ENCODE data around the gene ENTHD1. TPM values are rescaled to one million over a fixed set of nuclear protein-coding genes. Genes with fewer than 3 reads are reported as not detected.

Gene ENTHD1
- total RNA-seq, 4 donors from 2014 or later: not detected

GRCh38 chr22:39750759-39751158, 142.8 kb downstream of the ENTHD1 start:
- no peak overlapping the region for H3K27ac ChIP-seq
- H3K4me3 ChIP-seq: no peak overlapping the region
- TF ChIP-seq CTCF (IDR thresholded peaks at IDR 0.05) (no peak), POLR2A (IDR thresholded peaks at IDR 0.05) (no peak)
- no peaks in the 10 kb centered on the region for H3K36me3 ChIP-seq
- no peaks in the 10 kb centered on the region for H3K4me1 ChIP-seq
- no peaks in the 10 kb centered on the region for H3K9me3 ChIP-seq
- no peak for DNase-seq
- H3K27me3 ChIP-seq: no peaks in the 10 kb centered on the region

- Histone ChIP-seq H3K9me3 (no peaks in the 10 kb centered on the region), H3K27ac (no peak overlapping the region), H3K36me3 (no peaks in the 10 kb centered on the region), H3K4me1 (no peaks in the 10 kb centered on the region), H3K4me3 (no peak overlapping the region), H3K27me3 (no peaks in the 10 kb centered on the region)
- DNase-seq: no peak
- TF ChIP-seq POLR2A (IDR thresholded peaks at IDR 0.05): no peak
- TF ChIP-seq CTCF (IDR thresholded peaks at IDR 0.05): no peak
Observed at GRCh38 chr22:39748877-39749276, 144.7 kb downstream of the ENTHD1 start.

- no peak for TF ChIP-seq CTCF (IDR thresholded peaks at IDR 0.05)
- no peak for TF ChIP-seq POLR2A (IDR thresholded peaks at IDR 0.05)
- Histone ChIP-seq H3K9me3 (no peaks in the 10 kb centered on the region), H3K27ac (no peak overlapping the region), H3K27me3 (no peaks in the 10 kb centered on the region), H3K4me3 (no peak overlapping the region), H3K4me1 (no peaks in the 10 kb centered on the region), H3K36me3 (no peaks in the 10 kb centered on the region)
- no peak for DNase-seq
Observed at GRCh38 chr22:39746600-39747262, 146.8 kb downstream of the ENTHD1 start.

- H3K4me1 ChIP-seq: no peaks in the 10 kb centered on the region
- TF ChIP-seq CTCF (IDR thresholded peaks at IDR 0.05) (no peak), POLR2A (IDR thresholded peaks at IDR 0.05) (no peak)
- no peaks in the 10 kb centered on the region for H3K27me3 ChIP-seq
- H3K36me3 ChIP-seq: no peaks in the 10 kb centered on the region
- peak overlapping the region in 1 of 4 donors; percentile 4 for H3K27ac ChIP-seq
- H3K4me3 ChIP-seq: no peak overlapping the region
- DNase-seq: no peak
- no peaks in the 10 kb centered on the region for H3K9me3 ChIP-seq
Observed at GRCh38 chr22:39745789-39746188, 147.8 kb downstream of the ENTHD1 start.

GRCh38 chr22:39744353-39744752, 149.2 kb downstream of the ENTHD1 start:
- H3K4me1 ChIP-seq: no peaks in the 10 kb centered on the region
- TF ChIP-seq POLR2A (IDR thresholded peaks at IDR 0.05): no peak
- TF ChIP-seq CTCF (IDR thresholded peaks at IDR 0.05): no peak
- H3K27me3 ChIP-seq: no peaks in the 10 kb centered on the region
- no peak overlapping the region for H3K4me3 ChIP-seq
- DNase-seq: no peak
- H3K27ac ChIP-seq: no peak overlapping the region
- no peaks in the 10 kb centered on the region for H3K36me3 ChIP-seq
- H3K9me3 ChIP-seq: no peaks in the 10 kb centered on the region

- no peak for DNase-seq
- Histone ChIP-seq H3K9me3 (no peaks in the 10 kb centered on the region), H3K27ac (no peak overlapping the region), H3K36me3 (no peaks in the 10 kb centered on the region), H3K4me1 (no peaks in the 10 kb centered on the region), H3K4me3 (no peak overlapping the region), H3K27me3 (no peaks in the 10 kb centered on the region)
- TF ChIP-seq POLR2A (IDR thresholded peaks at IDR 0.05) (no peak), CTCF (IDR thresholded peaks at IDR 0.05) (no peak)
Observed at GRCh38 chr22:39743935-39744334, 149.6 kb downstream of the ENTHD1 start.

All from Peyer's patch (tissue), 4 donors.